ENCODE results near the gene AKNA. TPM values are rescaled to one million over a fixed set of nuclear protein-coding genes. Genes with fewer than 3 reads are reported as not detected.

The AKNA gene
- total RNA-seq, 1 donor from 2014 or later: 16.0 TPM

- peak overlapping the region; percentile 93 for H3K27ac Mint-ChIP-seq (ENCODE audit: unreplicated experiment)
- H3K36me3 Mint-ChIP-seq (ENCODE audit: low read depth, unreplicated experiment): peaks cover 30% of the 10 kb centered on the region
- H3K4me1 Mint-ChIP-seq (ENCODE audit: low read depth, unreplicated experiment): peaks cover 22% of the 10 kb centered on the region
- Histone ChIP-seq H3K36me3 (ENCODE audit: insufficient read depth, low read length) (peaks cover 12% of the 10 kb centered on the region), H3K4me3 (ENCODE audit: insufficient read depth, low read depth, low read length) (no peak overlapping the region), H2AFZ (ENCODE audit: low read depth, low read length) (no peak overlapping the region), H4K20me1 (ENCODE audit: insufficient read depth, low read length) (no peaks in the 10 kb centered on the region), H3K79me2 (ENCODE audit: insufficient read depth, low read length) (no peaks in the 10 kb centered on the region), H3K27ac (ENCODE audit: low read depth, low read length) (peak overlapping the region; percentile 32), H3K27me3 (ENCODE audit: insufficient read depth, low read length) (no peaks in the 10 kb centered on the region), H3K4me1 (ENCODE audit: insufficient read depth, low read length) (peaks cover 15% of the 10 kb centered on the region), H3K9ac (ENCODE audit: low read length) (peak overlapping the region; percentile 26), H3K4me2 (ENCODE audit: low read length) (no peak overlapping the region), H3K9me3 (ENCODE audit: insufficient read depth, low read depth, low read length) (no peaks in the 10 kb centered on the region)
- TF ChIP-seq CTCF (IDR thresholded peaks at IDR 0.05; ENCODE audit: insufficient read depth, low read depth, low read length): no peak
- no peak for TF ChIP-seq EZH2 (IDR thresholded peaks at IDR 0.05; ENCODE audit: insufficient read depth, low read length)
- no peak overlapping the region for H3K4me3 Mint-ChIP-seq (ENCODE audit: unreplicated experiment)
- no peaks in the 10 kb centered on the region for H3K27me3 Mint-ChIP-seq (ENCODE audit: low read depth, unreplicated experiment)
- FAIRE-seq: no peak
- no peak for DNase-seq (ENCODE audit: low read depth)
- H3K9me3 Mint-ChIP-seq (ENCODE audit: unreplicated experiment): no peaks in the 10 kb centered on the region
Measured at GRCh38 chr9:114349713-114350480, 37.9 kb downstream of the AKNA start.

GRCh38 chr9:114348906-114349482 lies 38.8 kb downstream of the AKNA start:
- Histone ChIP-seq H3K4me3 (ENCODE audit: insufficient read depth, low read depth, low read length) (no peak overlapping the region), H3K4me2 (ENCODE audit: low read length) (peak overlapping the region; percentile 70), H3K27ac (ENCODE audit: low read depth, low read length) (peak overlapping the region; percentile 74), H3K79me2 (ENCODE audit: insufficient read depth, low read length) (no peaks in the 10 kb centered on the region), H3K4me1 (ENCODE audit: insufficient read depth, low read length) (peaks cover 15% of the 10 kb centered on the region), H4K20me1 (ENCODE audit: insufficient read depth, low read length) (no peaks in the 10 kb centered on the region), H3K36me3 (ENCODE audit: insufficient read depth, low read length) (peaks cover 16% of the 10 kb centered on the region), H3K9me3 (ENCODE audit: insufficient read depth, low read depth, low read length) (no peaks in the 10 kb centered on the region), H2AFZ (ENCODE audit: low read depth, low read length) (peak overlapping the region; percentile 32), H3K27me3 (ENCODE audit: insufficient read depth, low read length) (no peaks in the 10 kb centered on the region), H3K9ac (ENCODE audit: low read length) (peak overlapping the region; percentile 60)
- Mint-ChIP-seq H3K4me3 (ENCODE audit: unreplicated experiment) (peak overlapping the region; percentile 42), H3K9me3 (ENCODE audit: unreplicated experiment) (no peaks in the 10 kb centered on the region), H3K4me1 (ENCODE audit: low read depth, unreplicated experiment) (peaks cover 22% of the 10 kb centered on the region), H3K27me3 (ENCODE audit: low read depth, unreplicated experiment) (no peaks in the 10 kb centered on the region), H3K36me3 (ENCODE audit: low read depth, unreplicated experiment) (peaks cover 36% of the 10 kb centered on the region), H3K27ac (ENCODE audit: unreplicated experiment) (peak overlapping the region; percentile 93)
- FAIRE-seq (peak; percentile 80), DNase-seq (ENCODE audit: low read depth) (peak; percentile 99)
- no peak for TF ChIP-seq CTCF (IDR thresholded peaks at IDR 0.05; ENCODE audit: insufficient read depth, low read depth, low read length)
- TF ChIP-seq EZH2 (IDR thresholded peaks at IDR 0.05; ENCODE audit: insufficient read depth, low read length): no peak
